ENCODE results near the gene OGDH.
A peak's percentile ranks its signal among the peaks of the same experiment; 100 is the strongest.
"Not testable (repeated sequence)": the region's sequence is repeated elsewhere in the genome, so short reads cannot be mapped to it uniquely, and the experiment has no call there.

OGDH gene

DNA sequence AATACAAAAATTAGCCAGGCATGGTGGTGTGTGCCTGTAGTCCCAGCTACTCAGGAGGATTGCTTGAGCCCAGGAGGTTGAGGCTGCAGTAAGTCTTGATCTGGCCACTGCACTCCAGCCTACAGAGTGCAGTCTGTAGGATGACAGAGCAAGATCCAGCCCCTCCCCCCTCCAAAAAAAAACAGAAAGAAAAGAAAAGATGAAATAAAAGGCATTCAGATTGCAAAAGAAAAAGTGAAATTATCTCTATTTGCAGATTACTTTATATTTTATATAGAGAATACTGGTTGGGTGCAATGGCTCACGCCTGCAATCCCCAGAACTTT lies 121.5 kb downstream of the OGDH start:
- DNase-seq (ENCODE audit: insufficient read length, low spot score) (no peak), FAIRE-seq (no peak)

GRCh38 chr7:44729949-44730590 lies 123.6 kb downstream of the OGDH start:
- FAIRE-seq (no peak), DNase-seq (ENCODE audit: insufficient read length, low spot score) (no peak)

DNA sequence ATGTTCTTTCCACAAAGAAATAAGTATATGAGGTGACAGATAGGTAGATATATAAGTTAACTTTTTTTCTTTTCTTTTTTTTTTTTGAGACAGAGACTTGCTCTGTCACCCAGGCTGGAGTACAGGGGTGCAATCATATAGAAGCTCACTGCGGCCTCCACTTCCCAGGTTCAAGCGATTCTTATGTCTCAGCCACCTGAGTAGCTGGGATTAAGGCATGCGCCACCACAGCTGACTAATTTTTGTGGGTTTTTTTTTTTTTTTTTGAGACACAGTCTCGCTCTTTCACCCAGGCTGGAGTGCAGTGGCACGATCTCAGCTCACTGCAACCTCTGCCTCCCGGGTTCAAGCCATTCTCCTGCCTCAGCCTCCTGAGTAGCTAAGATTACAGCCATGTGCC lies 126.5 kb downstream of the OGDH start:
- DNase-seq (ENCODE audit: insufficient read length, low spot score); FAIRE-seq: not testable (repeated sequence)

DNA sequence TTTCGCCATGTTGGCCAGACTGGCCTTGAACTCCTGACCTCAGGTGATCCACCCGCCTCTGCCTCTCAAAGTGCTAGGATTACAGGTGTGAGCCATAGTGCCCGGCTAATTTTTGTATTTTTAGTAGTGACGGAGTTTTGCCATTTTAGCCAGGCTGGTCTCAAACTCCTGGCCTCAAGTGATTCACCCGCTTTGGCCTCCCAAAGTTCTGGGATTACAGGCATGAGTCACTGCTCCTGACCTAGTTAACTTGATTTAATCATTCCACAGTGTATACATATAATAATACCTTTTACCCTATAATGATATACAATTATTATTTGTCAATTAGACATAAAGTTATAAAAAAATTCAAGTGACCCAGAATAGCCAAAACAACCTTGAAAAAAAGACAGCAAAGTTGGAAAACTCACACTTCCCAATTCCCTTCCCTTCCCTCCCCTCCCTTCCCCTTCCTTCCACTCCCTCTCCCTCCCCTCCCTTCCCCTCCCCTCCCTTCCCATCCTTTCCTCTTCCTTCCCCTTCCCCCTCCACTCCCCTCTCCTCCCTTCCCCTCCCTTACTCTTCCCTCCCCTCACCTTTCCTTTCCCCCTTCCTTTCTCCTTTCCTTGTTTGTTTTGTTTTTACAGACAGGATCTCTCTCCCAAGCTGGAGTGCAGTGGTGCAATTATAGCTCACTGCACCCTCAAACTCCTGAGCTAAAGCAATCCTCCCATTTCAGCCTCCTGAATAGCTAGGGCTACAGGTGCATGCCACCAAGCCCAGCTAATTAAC lies 127.5 kb downstream of the OGDH start:
- FAIRE-seq (no peak), DNase-seq (ENCODE audit: insufficient read length, low spot score) (no peak)

- FAIRE-seq = peak; percentile 92
These were observed 129.2 kb downstream of the OGDH start for GRCh38 chr7:44735403-44736165.

GRCh38 chr7:44736896-44737295 lies 130.5 kb downstream of the OGDH start:
- DNase-seq (ENCODE audit: insufficient read length, low spot score) (no peak), FAIRE-seq (no peak)

More at GRCh38 chr7:44735403-44736165, 129.2 kb downstream of the OGDH start:
- DNase-seq (ENCODE audit: insufficient read length, low spot score) = peak; percentile 73

DNA sequence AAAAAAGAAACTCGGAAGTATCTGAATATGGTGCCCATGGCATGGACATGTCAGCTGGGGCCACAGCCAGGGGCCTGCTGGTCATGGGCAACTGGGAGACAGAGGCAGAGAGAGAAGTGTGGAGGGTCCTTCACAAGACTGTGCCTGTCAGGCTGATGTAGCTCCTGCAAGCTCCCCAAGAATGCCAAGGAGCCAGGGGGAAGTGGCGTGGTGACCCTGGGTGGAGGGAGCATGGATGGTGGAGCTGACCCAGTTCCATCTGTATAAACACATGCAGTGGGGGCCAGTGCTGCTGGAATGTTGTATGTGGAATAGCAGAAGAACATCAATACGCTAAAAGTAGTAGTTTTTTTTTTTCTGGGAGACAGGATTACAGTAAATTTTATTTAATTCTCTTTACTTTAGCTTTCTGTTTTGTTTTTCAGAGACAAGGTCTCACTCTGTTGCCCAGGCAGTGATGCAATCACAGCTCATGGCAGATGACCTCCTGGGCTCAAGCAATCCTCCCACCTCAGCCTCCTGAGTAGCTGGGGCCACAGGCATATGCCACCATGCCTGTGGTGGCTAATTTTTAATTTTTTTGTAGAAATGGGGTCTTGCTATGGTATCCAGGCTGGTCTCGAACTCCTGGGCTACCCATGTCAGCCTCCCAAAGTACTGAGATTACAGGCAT lies 131.8 kb downstream of the OGDH start:
- FAIRE-seq (no peak), DNase-seq (ENCODE audit: insufficient read length, low spot score) (no peak)

GRCh38 chr7:44738876-44739665 lies 132.6 kb downstream of the OGDH start:
- no peak for FAIRE-seq
- DNase-seq (ENCODE audit: insufficient read length, low spot score) = no peak

- DNase-seq (ENCODE audit: insufficient read length, low spot score) = no peak
- FAIRE-seq = no peak
These were observed 133.6 kb downstream of the OGDH start for GRCh38 chr7:44740055-44740454.

DNA sequence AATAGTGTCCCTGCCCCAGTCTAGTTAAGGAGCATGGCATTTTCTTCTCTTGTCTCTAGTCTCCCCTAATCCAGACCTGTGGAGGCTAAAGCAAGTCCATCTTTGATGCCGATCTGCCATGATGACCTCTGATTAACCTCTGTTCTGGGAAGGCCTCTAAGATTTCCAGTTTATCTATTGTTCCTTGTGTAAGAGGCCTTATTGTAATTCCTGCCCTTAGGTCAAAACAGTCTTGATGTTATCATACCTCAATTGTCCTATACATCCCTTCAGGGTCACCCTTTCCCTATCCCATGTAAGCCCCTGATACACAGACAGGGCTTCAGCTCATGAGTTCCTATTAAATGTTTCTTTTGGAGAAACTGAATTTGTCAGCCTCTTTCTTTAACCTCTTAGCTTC lies 137.3 kb downstream of the OGDH start:
- DNase-seq (ENCODE audit: insufficient read length, low spot score) = no peak
- no peak for FAIRE-seq

- FAIRE-seq (peak; percentile 36), DNase-seq (ENCODE audit: insufficient read length, low spot score) (peak; percentile 92)
These were observed 141.9 kb downstream of the OGDH start, which contains the start of gene ZMIZ2 for GRCh38 chr7:44748045-44748947. TSS of gene ZMIZ2 (plus strand) at chr7:44748847. CDS start at chr7:44756250, 7,403 bp downstream.

- FAIRE-seq = no peak
- no peak for DNase-seq (ENCODE audit: insufficient read length, low spot score)
These were observed 142.7 kb downstream of the OGDH start for GRCh38 chr7:44748948-44749731.

- FAIRE-seq = no peak
- no peak for DNase-seq (ENCODE audit: insufficient read length, low spot score)
These were observed 143.6 kb downstream of the OGDH start for GRCh38 chr7:44749992-44750391.

GRCh38 chr7:44750424-44750823 lies 144.0 kb downstream of the OGDH start:
- no peak for FAIRE-seq
- DNase-seq (ENCODE audit: insufficient read length, low spot score) = no peak

DNA sequence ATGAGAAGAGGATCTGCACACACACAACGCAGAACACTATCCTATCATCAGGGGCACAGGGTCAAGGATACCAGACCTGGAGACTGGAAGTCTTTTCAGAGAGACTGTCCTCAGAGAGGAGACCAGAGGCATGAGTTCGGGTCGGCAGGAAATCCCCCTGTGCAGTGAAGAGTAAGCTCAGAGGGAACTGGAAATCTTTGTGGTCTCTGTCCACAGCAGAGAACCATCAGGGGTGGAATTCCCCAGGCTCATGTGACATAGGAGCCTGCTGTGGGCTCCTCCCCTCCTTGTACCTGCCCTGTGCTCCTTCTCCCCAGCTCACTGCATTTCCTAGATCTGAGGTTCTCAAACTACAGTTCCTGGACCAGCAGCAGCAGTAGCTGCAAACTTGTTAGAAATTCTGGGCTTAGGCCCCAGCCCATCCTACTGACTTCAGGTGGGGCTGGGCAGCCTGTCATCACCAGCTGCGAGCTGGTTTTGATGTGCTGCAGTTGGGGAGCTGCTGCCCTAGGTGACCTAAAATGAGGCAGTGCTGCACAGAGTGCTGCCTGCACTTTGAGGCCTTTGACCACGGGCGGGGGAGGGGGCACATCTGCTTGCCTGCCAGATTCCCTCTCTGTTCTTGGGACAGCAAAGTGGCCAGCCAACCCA lies 144.6 kb downstream of the OGDH start:
- FAIRE-seq = no peak

DNA sequence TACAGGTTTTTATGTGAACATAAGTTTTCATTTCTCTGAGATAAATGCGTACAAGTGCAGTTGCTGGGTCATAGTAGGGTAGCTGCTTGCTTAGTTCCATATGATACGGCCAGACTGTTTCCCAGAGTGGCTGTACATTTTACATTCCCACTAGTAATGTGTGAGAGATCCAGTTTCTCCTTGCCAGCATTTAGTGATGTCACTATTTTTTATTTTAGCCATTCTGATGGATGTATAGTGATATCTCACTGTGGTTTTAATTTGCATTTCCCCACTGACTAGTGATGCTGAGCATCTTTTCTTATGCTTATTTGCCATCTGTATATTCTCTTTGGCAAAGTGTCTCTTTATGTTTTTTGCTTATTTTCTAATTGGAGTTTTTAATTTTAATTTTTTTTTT lies 146.4 kb downstream of the OGDH start:
- DNase-seq (ENCODE audit: insufficient read length, low spot score) (no peak), FAIRE-seq (no peak)

More for the DNA sequence above, 144.6 kb downstream of the OGDH start:
- DNase-seq (ENCODE audit: insufficient read length, low spot score) = no peak

- FAIRE-seq (no peak), DNase-seq (ENCODE audit: insufficient read length, low spot score) (no peak)
These were observed 148.6 kb downstream of the OGDH start for GRCh38 chr7:44754802-44755697.

Measured in HTR-8/SVneo (cell line).